K562 (cell line): ENCODE measurements around the gene UCHL5. TPM values are rescaled to one million over a fixed set of nuclear protein-coding genes. Genes with fewer than 3 reads are reported as not detected.
A peak's percentile ranks its signal among the peaks of the same experiment; 100 is the strongest.

Source experiments
- ATF2 ChIP-seq: sonication (generic); formaldehyde crosslinking; IDR thresholded peaks from 2 replicates; pipeline ENCODE4 v1.8.1; 2022; ENCODE audit warnings: missing genetic modification reagents
- BCLAF1 ChIP-seq, 2 experiments: fragments of 450-650 bp in 1 of 2; IDR thresholded peaks; 2 replicates each; pipeline ENCODE4 v1.6.1; 2011 to 2017; ENCODE audit warnings: low read depth in 2 of 2, antibody characterized with exemption in 1 of 2, borderline replicate concordance in 1 of 2, low read length in 1 of 2, mild to moderate bottlenecking in 1 of 2, mixed read lengths in 1 of 2; ENCODE audit not compliant: control insufficient read depth in 1 of 2
- CEBPB ChIP-seq: fragments of 450-650 bp; IDR thresholded peaks from 2 replicates; pipeline ENCODE4 v1.6.1; 2016; ENCODE audit warnings: missing genetic modification characterization, missing compliant biosample characterization
- DIDO1 ChIP-seq: fragments of 450-650 bp; IDR thresholded peaks from 2 replicates; pipeline ENCODE4 v1.6.1; 2016; ENCODE audit warnings: low read depth, missing biosample characterization, missing genetic modification characterization
- HBP1 ChIP-seq: fragments of 450-650 bp; formaldehyde crosslinking; IDR thresholded peaks from 2 replicates; pipeline ENCODE4 v1.4.0; 2022; ENCODE audit warnings: missing genetic modification characterization
- HDGF ChIP-seq: fragments of 450-650 bp; IDR thresholded peaks from 2 replicates; pipeline ENCODE4 v1.6.1; 2016
- HEY1 ChIP-seq: fragments of 250-450 bp; sonication (Bioruptor Pico); IDR thresholded peaks from 2 replicates; pipeline ENCODE4 v1.5.0; 2020; ENCODE audit warnings: mild to moderate bottlenecking, moderate library complexity, borderline replicate concordance
- ID3 ChIP-seq, 2 experiments: fragments of 250-450 bp in 1 of 2; fragments of 450-650 bp in 1 of 2; sonication (Bioruptor Pico) in 1 of 2; IDR thresholded peaks; 2 replicates each; pipeline versions ENCODE4 v1.6.1 to v1.8.0; 2016 to 2021; ENCODE audit warnings: mild to moderate bottlenecking in 2 of 2, moderate library complexity in 2 of 2, missing compliant biosample characterization in 1 of 2, missing genetic modification characterization in 1 of 2
- JUNB ChIP-seq: fragments of 450-650 bp; formaldehyde crosslinking; conservative IDR thresholded peaks from 2 replicates; pipeline ENCODE4 v1.4.0; 2020; ENCODE audit warnings: mild to moderate bottlenecking
- NRF1 ChIP-seq, 2 experiments: fragments of 450-650 bp; IDR thresholded peaks in 1 of 2; conservative IDR thresholded peaks in 1 of 2; 2 replicates each; pipeline ENCODE4 v1.6.1; 2014; ENCODE audit warnings: mild to moderate bottlenecking in 2 of 2
- PPARD ChIP-seq: fragments of 250-450 bp; sonication (Bioruptor Pico); IDR thresholded peaks from 2 replicates; pipeline ENCODE4 v1.8.0; 2022; ENCODE audit warnings: inconsistent platforms, mild to moderate bottlenecking, moderate library complexity
- STAG1 ChIP-seq: sonication (generic); formaldehyde crosslinking; IDR thresholded peaks from 2 replicates; pipeline ENCODE4 v1.5.0; 2020; ENCODE audit warnings: missing genetic modification reagents, borderline replicate concordance
- ZFP1 ChIP-seq: fragments of 450-650 bp; formaldehyde crosslinking; IDR thresholded peaks from 2 replicates; pipeline ENCODE4 v1.4.0; 2020; ENCODE audit warnings: mild to moderate bottlenecking, mixed read lengths
- ZNF449 ChIP-seq: fragments of 250-450 bp; sonication (Bioruptor Pico); IDR thresholded peaks from 2 replicates; pipeline ENCODE4 v1.8.0; 2022; ENCODE audit warnings: moderate library complexity, mild to moderate bottlenecking, inconsistent platforms
- ZNF592 ChIP-seq: fragments of 450-650 bp; IDR thresholded peaks from 2 replicates; pipeline ENCODE4 v1.6.1; 2017; ENCODE audit warnings: antibody characterized with exemption, mild to moderate bottlenecking
- polyA plus RNA-seq, 8 experiments: library from polyadenylated mRNA; depleted of rRNA in 4 of 8; stranded (reverse) in 5 of 8; unstranded in 3 of 8; fragments of >200 nt; fragmentation: Nextera tagmentation in 2 of 8; fragmentation: Illumina TruSeq in 1 of 8; extraction: Ambion mirVana in 2 of 8; extraction: Trizol in 1 of 8; gene quantifications; 2 replicates each; pipeline versions ENCODE4 v1.2.1 to v1.2.3, GENCODE V29; 2011 to 2014; ENCODE audit warnings: inconsistent platforms in 1 of 8, missing spikeins in 1 of 8
- total RNA-seq, 7 experiments: library from RNA; depleted of rRNA in 6 of 7; stranded (reverse); fragments of >200 nt in 6 of 7; fragmentation: Illumina TruSeq in 2 of 7; extraction: Trizol in 2 of 7; gene quantifications; 2 replicates each; pipeline versions ENCODE4 v1.2.1 to v1.2.3, GENCODE V29; 2011 to 2021; ENCODE audit warnings: low replicate concordance in 1 of 7

The UCHL5 gene
- total and polyA plus RNA-seq, 9 of the 15 experiments (the other 6 are each of a cell fraction or from before 2014, with no cell fraction given) = 61.0 to 206 (median 122) TPM

- TF ChIP-seq STAG1 (CRISPR knock-in tag) (no peak), NRF1 (conservative IDR thresholded peaks at IDR 0.05 in 1 of 2, IDR thresholded peaks at IDR 0.05 in 1 of 2) (peak in 1 of 2 experiments; percentile 30; a peak in 2 of 4 replicates), ZFP1 (CRISPR knock-in tag) (no peak), DIDO1 (tag) (no peak), CEBPB (tag) (no peak), HEY1 (CRISPR knock-in tag) (no peak), BCLAF1 (IDR thresholded peaks at IDR 0.05; ENCODE audit: borderline replicate concordance in 1 of 2, control insufficient read depth in 1 of 2, low read depth in 2 of 2, low read length in 1 of 2) (no peak), HDGF (no peak), ID3 (CRISPR knock-in tag; IDR thresholded peaks at IDR 0.05) (no peak), ID3 (tag; IDR thresholded peaks at IDR 0.05) (no peak), ZNF592 (peak; percentile 46), JUNB (CRISPR knock-in tag) (no peak), ATF2 (CRISPR knock-in tag) (no peak), PPARD (CRISPR knock-in tag) (no peak), ZNF449 (0 out of 2 replicates have a peak, but pooled peaks have one; percentile 26), HBP1 (CRISPR knock-in tag) (0 out of 2 replicates have a peak, but pooled peaks have one; percentile 16)
These were observed 11.8 kb upstream of the UCHL5 start (continued) for GRCh38 chr1:193070942-193071341.
